GM23338 (cell line): ENCODE measurements around the gene NLGN1. TPM values are rescaled to one million over a fixed set of nuclear protein-coding genes. Genes with fewer than 3 reads are reported as not detected.
A peak's percentile ranks its signal among the peaks of the same experiment; 100 is the strongest.

ENCODE experiments used
- ATAC-seq: fragments of 200-7000 bp; cut with Tn5 transposase; 3 replicates; pipeline ENCODE4 v1.9.1; 2020
- DNase-seq: peaks from one replicate; pipeline ENCODE4 v3.0.0-alpha.2; 2015; ENCODE audit warnings: low spot score
- H2AFZ ChIP-seq: fragments of 200-600 bp; sonication (generic); 2 replicates; pipeline ENCODE4 v1.8.0; 2016; ENCODE audit warnings: antibody characterized with exemption, mild to moderate bottlenecking, moderate library complexity
- H3F3A ChIP-seq: fragments of 200-600 bp; sonication (generic); replicated peaks from 2 replicates; pipeline ENCODE4 v1.8.0; 2017; ENCODE audit warnings: antibody characterized with exemption, mixed run types, low read depth
- H3K27ac ChIP-seq: fragments of 200-600 bp; sonication (generic); 2 replicates; pipeline ENCODE4 v1.6.1; 2016; ENCODE audit warnings: low read depth
- H3K27me3 ChIP-seq: fragments of 200-600 bp; sonication (generic); 2 replicates; pipeline ENCODE4 v1.8.0; 2016; ENCODE audit warnings: mild to moderate bottlenecking, mixed run types, moderate library complexity; ENCODE audit not compliant: insufficient read depth
- H3K36me3 ChIP-seq: fragments of 200-600 bp; sonication (generic); 2 replicates; pipeline ENCODE4 v1.8.0; 2016; ENCODE audit warnings: mild to moderate bottlenecking; ENCODE audit not compliant: insufficient read depth
- H3K4me1 ChIP-seq: fragments of 200-600 bp; sonication (generic); 2 replicates; pipeline ENCODE4 v1.8.0; 2016; ENCODE audit warnings: mild to moderate bottlenecking, moderate library complexity; ENCODE audit not compliant: insufficient read depth
- H3K4me2 ChIP-seq: fragments of 200-600 bp; sonication (generic); 2 replicates; pipeline ENCODE4 v1.7.1; 2017; ENCODE audit warnings: mixed run types
- H3K4me3 ChIP-seq: fragments of 200-600 bp; sonication (generic); 2 replicates; pipeline ENCODE4 v1.6.1; 2016; ENCODE audit warnings: mixed run types
- H3K79me2 ChIP-seq: fragments of 200-600 bp; sonication (generic); replicated peaks from 2 replicates; pipeline ENCODE4 v1.8.0; 2017; ENCODE audit warnings: mild to moderate bottlenecking; ENCODE audit not compliant: insufficient read depth
- H3K9me2 ChIP-seq: fragments of 200-600 bp; sonication (generic); 2 replicates; pipeline ENCODE4 v1.8.0; 2017; ENCODE audit not compliant: insufficient read depth
- H4K20me1 ChIP-seq: fragments of 200-600 bp; sonication (generic); replicated peaks from 2 replicates; pipeline ENCODE4 v1.8.0; 2017; ENCODE audit warnings: mild to moderate bottlenecking; ENCODE audit not compliant: insufficient read depth
- H3K27ac Mint-ChIP-seq: 2 replicates; pipeline ENCODE4 v1.8.0; 2020; ENCODE audit warnings: inconsistent platforms, mild to moderate bottlenecking, moderate library complexity, mixed read lengths
- H3K27me3 Mint-ChIP-seq: 3 replicates; pipeline ENCODE4 v1.8.0; 2022; ENCODE audit warnings: low read depth, mild to moderate bottlenecking, moderate library complexity, mixed read lengths, inconsistent platforms; ENCODE audit not compliant: insufficient read depth, poor library complexity
- H3K36me3 Mint-ChIP-seq: 3 replicates; pipeline ENCODE4 v1.8.0; 2021; ENCODE audit warnings: low read depth, mild to moderate bottlenecking, inconsistent platforms, moderate library complexity, mixed read lengths
- H3K4me1 Mint-ChIP-seq: 3 replicates; pipeline ENCODE4 v1.8.0; 2020; ENCODE audit warnings: mild to moderate bottlenecking, inconsistent platforms, mixed read lengths
- H3K4me3 Mint-ChIP-seq: 3 replicates; pipeline ENCODE4 v1.8.0; 2021; ENCODE audit warnings: moderate library complexity, mild to moderate bottlenecking, inconsistent platforms, mixed read lengths
- H3K9me3 Mint-ChIP-seq: 3 replicates; pipeline ENCODE4 v1.8.0; 2020; ENCODE audit warnings: moderate library complexity, mild to moderate bottlenecking, inconsistent platforms, mixed read lengths
- CREB1 ChIP-seq: fragments of 250-450 bp; sonication (Bioruptor Pico); IDR thresholded peaks from 2 replicates; pipeline ENCODE4 v1.5.0; 2020; ENCODE audit warnings: low read depth, mild to moderate bottlenecking, moderate library complexity
- ETS1 ChIP-seq: IDR thresholded peaks from 2 replicates; pipeline ENCODE4 v1.6.1; 2016; ENCODE audit warnings: antibody characterized with exemption
- EZH2 ChIP-seq: fragments of 200-600 bp; sonication (generic); IDR thresholded peaks from one replicate; pipeline ENCODE4 v1.8.0; 2017; ENCODE audit warnings: antibody characterized with exemption, mild to moderate bottlenecking, low read depth; ENCODE audit not compliant: unreplicated experiment
- EZH2phosphoT487 ChIP-seq: fragments of 200-600 bp; sonication (generic); IDR thresholded peaks from one replicate; pipeline ENCODE4 v1.8.1; 2018; ENCODE audit warnings: antibody characterized with exemption; ENCODE audit not compliant: unreplicated experiment
- JUNB ChIP-seq: IDR thresholded peaks from one replicate; pipeline ENCODE4 v1.6.1; 2016; ENCODE audit warnings: antibody characterized with exemption; ENCODE audit not compliant: unreplicated experiment
- NANOG ChIP-seq: IDR thresholded peaks from 2 replicates; pipeline ENCODE4 v1.6.1; 2016; ENCODE audit warnings: antibody characterized with exemption, borderline replicate concordance
- POLR2AphosphoS5 ChIP-seq: IDR thresholded peaks from 2 replicates; pipeline ENCODE4 v1.6.1; 2016; ENCODE audit warnings: antibody characterized with exemption, low read depth
- STAT1 ChIP-seq: IDR thresholded peaks from one replicate; pipeline ENCODE4 v1.6.1; 2016; ENCODE audit warnings: antibody characterized with exemption; ENCODE audit not compliant: unreplicated experiment
- ZNF114 ChIP-seq: fragments of 250-450 bp; sonication (Bioruptor Pico); IDR thresholded peaks from 2 replicates; pipeline ENCODE4 v1.5.0; 2020; ENCODE audit warnings: mild to moderate bottlenecking, moderate library complexity
- ZNF331 ChIP-seq: fragments of 250-450 bp; sonication (Bioruptor Pico); IDR thresholded peaks from 2 replicates; pipeline ENCODE4 v1.5.0; 2020; ENCODE audit warnings: low read depth, mild to moderate bottlenecking, moderate library complexity
- polyA plus RNA-seq: library from polyadenylated mRNA; unstranded; fragments of >200 nt; fragmentation: Nextera tagmentation; extraction: Ambion mirVana; gene quantifications from 2 replicates; pipeline ENCODE4 v1.2.1, GENCODE V29; 2016
- total RNA-seq: library from RNA; depleted of rRNA; stranded (reverse); fragments of >200 nt; shearing (Covaris generic); gene quantifications from 2 replicates; pipeline ENCODE4 v1.2.3, GENCODE V29; 2014
- TF ChIP-seq, protein P1 (sequence below), 2 experiments: fragments of 200-600 bp in 1 of 2; sonication (generic) in 1 of 2; conservative IDR thresholded peaks; 2 replicates each; pipeline versions ENCODE4 v1.5.1 to v1.6.1; 2016 to 2017; ENCODE audit warnings: antibody characterized with exemption in 2 of 2, low read depth in 2 of 2, mild to moderate bottlenecking in 2 of 2, moderate library complexity in 1 of 2
- TF ChIP-seq, protein P2 (sequence below): IDR thresholded peaks from one replicate; pipeline ENCODE4 v1.6.1; 2018; ENCODE audit warnings: antibody characterized with exemption; ENCODE audit not compliant: unreplicated experiment

The NLGN1 gene
- total and polyA plus RNA-seq, 2 experiments from 2014 or later: 6.5 to 18.6 TPM

GRCh38 chr3:173635826-173636225, 238.3 kb downstream of the NLGN1 start:
- Mint-ChIP-seq H3K9me3 (no peaks in the 10 kb centered on the region), H3K27ac (no peak overlapping the region), H3K4me1 (peaks cover 19% of the 10 kb centered on the region), H3K36me3 (no peaks in the 10 kb centered on the region), H3K4me3 (no peak overlapping the region), H3K27me3 (no peaks in the 10 kb centered on the region)
- Histone ChIP-seq H3K9me2 (no peaks in the 10 kb centered on the region), H3F3A (no peaks in the 10 kb centered on the region), H2AFZ (no peak overlapping the region), H3K4me1 (no peaks in the 10 kb centered on the region), H3K79me2 (no peaks in the 10 kb centered on the region), H3K27ac (no peak overlapping the region), H4K20me1 (no peaks in the 10 kb centered on the region), H3K4me3 (no peak overlapping the region), H3K27me3 (no peaks in the 10 kb centered on the region), H3K36me3 (no peaks in the 10 kb centered on the region), H3K4me2 (no peak overlapping the region)
- ATAC-seq (no peak), DNase-seq (no peak)
- TF ChIP-seq POLR2AphosphoS5 (no peak), ZNF114 (CRISPR knock-in tag) (no peak), ETS1 (no peak), EZH2phosphoT487 (no peak), CREB1 (CRISPR knock-in tag) (no peak), JUNB (no peak)
- TF ChIP-seq, protein P1, sequence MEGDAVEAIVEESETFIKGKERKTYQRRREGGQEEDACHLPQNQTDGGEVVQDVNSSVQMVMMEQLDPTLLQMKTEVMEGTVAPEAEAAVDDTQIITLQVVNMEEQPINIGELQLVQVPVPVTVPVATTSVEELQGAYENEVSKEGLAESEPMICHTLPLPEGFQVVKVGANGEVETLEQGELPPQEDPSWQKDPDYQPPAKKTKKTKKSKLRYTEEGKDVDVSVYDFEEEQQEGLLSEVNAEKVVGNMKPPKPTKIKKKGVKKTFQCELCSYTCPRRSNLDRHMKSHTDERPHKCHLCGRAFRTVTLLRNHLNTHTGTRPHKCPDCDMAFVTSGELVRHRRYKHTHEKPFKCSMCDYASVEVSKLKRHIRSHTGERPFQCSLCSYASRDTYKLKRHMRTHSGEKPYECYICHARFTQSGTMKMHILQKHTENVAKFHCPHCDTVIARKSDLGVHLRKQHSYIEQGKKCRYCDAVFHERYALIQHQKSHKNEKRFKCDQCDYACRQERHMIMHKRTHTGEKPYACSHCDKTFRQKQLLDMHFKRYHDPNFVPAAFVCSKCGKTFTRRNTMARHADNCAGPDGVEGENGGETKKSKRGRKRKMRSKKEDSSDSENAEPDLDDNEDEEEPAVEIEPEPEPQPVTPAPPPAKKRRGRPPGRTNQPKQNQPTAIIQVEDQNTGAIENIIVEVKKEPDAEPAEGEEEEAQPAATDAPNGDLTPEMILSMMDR (conservative IDR thresholded peaks at IDR 0.05; ENCODE audit: low read depth in 2 of 2): peak in 1 of 2 experiments; percentile 43; a peak in 2 of 4 replicates
- TF ChIP-seq, protein P2, sequence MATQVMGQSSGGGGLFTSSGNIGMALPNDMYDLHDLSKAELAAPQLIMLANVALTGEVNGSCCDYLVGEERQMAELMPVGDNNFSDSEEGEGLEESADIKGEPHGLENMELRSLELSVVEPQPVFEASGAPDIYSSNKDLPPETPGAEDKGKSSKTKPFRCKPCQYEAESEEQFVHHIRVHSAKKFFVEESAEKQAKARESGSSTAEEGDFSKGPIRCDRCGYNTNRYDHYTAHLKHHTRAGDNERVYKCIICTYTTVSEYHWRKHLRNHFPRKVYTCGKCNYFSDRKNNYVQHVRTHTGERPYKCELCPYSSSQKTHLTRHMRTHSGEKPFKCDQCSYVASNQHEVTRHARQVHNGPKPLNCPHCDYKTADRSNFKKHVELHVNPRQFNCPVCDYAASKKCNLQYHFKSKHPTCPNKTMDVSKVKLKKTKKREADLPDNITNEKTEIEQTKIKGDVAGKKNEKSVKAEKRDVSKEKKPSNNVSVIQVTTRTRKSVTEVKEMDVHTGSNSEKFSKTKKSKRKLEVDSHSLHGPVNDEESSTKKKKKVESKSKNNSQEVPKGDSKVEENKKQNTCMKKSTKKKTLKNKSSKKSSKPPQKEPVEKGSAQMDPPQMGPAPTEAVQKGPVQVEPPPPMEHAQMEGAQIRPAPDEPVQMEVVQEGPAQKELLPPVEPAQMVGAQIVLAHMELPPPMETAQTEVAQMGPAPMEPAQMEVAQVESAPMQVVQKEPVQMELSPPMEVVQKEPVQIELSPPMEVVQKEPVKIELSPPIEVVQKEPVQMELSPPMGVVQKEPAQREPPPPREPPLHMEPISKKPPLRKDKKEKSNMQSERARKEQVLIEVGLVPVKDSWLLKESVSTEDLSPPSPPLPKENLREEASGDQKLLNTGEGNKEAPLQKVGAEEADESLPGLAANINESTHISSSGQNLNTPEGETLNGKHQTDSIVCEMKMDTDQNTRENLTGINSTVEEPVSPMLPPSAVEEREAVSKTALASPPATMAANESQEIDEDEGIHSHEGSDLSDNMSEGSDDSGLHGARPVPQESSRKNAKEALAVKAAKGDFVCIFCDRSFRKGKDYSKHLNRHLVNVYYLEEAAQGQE: no peak

DNA sequence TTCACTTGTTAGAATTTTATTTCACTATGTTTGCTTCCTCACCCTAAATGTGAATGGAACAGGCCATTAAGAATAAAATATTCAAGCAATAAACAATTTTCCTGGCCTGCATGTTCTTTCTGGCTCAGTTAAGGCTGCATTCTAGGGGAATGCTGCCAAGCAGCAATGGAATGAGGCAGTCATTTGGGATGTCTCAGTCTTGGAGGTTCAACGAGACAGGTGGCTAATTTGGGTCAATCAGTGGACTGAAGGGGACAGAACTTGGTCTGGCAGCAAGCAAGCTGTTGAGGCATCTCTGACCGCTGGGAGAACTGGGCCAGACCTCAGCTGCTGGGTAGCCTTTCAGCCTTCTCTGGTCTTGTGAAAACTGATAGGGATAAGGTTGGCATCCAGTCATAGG, 241.6 kb downstream of the NLGN1 start:
- peaks cover 2% of the 10 kb centered on the region for H3K27me3 Mint-ChIP-seq
- Histone ChIP-seq H3K4me1 (no peaks in the 10 kb centered on the region), H3K79me2 (no peaks in the 10 kb centered on the region), H3K4me2 (no peak overlapping the region), H3K36me3 (no peaks in the 10 kb centered on the region), H3K27ac (no peak overlapping the region), H3F3A (no peaks in the 10 kb centered on the region), H2AFZ (no peak overlapping the region), H3K27me3 (no peaks in the 10 kb centered on the region), H3K9me2 (no peaks in the 10 kb centered on the region), H3K4me3 (no peak overlapping the region), H4K20me1 (no peaks in the 10 kb centered on the region)
- DNase-seq: no peak
- peaks cover 2% of the 10 kb centered on the region; the same call in 1 of the 3 replicates for H3K4me1 Mint-ChIP-seq
- no peaks in the 10 kb centered on the region for H3K9me3 Mint-ChIP-seq
- no peak overlapping the region for H3K27ac Mint-ChIP-seq
- ATAC-seq: no peak
- H3K4me3 Mint-ChIP-seq: no peak overlapping the region
- no peaks in the 10 kb centered on the region for H3K36me3 Mint-ChIP-seq
- TF ChIP-seq STAT1 (no peak), NANOG (no peak), ZNF331 (CRISPR knock-in tag) (no peak), CREB1 (CRISPR knock-in tag) (no peak), POLR2AphosphoS5 (no peak), ETS1 (no peak), EZH2phosphoT487 (no peak), EZH2 (no peak), ZNF114 (CRISPR knock-in tag) (no peak)
- TF ChIP-seq, protein P1 (conservative IDR thresholded peaks at IDR 0.05; ENCODE audit: low read depth in 2 of 2): no peak
